ENCODE results near the gene PAPPA2.

PAPPA2 gene

GRCh38 chr1:176885751-176886150 is 422.8 kb downstream of the PAPPA2 start:
- no peak for DNase-seq (ENCODE audit: low read depth in 2 of 3, low spot score in 2 of 3)

GRCh38 chr1:176888471-176889032 is 425.6 kb downstream of the PAPPA2 start:
- no peak for DNase-seq (ENCODE audit: low read depth in 2 of 3, low spot score in 2 of 3)

GRCh38 chr1:176893625-176894352 is 430.8 kb downstream of the PAPPA2 start:
- no peak for DNase-seq (ENCODE audit: low read depth in 2 of 3, low spot score in 2 of 3)

GRCh38 chr1:176894450-176894849 is 431.5 kb downstream of the PAPPA2 start:
- no peak for DNase-seq (ENCODE audit: low read depth in 2 of 3, low spot score in 2 of 3)
